ENCODE measurements around the gene SMNDC1.

Gene SMNDC1

DNA sequence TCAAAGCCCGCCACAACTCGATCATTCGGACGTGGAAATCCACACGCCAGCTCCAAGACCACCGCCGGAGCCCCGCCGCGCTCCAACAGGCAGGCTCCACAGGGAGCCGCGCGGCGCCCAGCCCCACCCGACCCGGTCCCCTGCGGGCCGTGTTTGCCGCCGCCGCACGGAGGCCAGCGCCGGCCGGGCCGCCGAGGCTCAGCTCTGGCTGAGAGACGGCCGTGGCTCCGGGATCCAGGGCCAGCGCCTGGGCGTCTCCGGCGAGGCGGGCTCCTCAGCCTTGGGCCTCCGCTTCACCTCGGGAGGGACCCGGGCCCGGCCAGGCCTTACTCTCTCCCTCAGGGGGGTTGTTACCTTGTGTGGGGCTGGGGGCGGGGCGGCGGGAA lies 333 bp downstream of the SMNDC1 start:
- 0 out of 2 replicates have a peak, but pooled peaks cover 9% of the 10 kb centered on the region for H3F3A ChIP-seq (ENCODE audit: control insufficient read depth, insufficient read depth)
- TF ChIP-seq EZH2phosphoT487 (IDR thresholded peaks at IDR 0.05; ENCODE audit: borderline replicate concordance, low read length): no peak
- TF ChIP-seq, protein P1, sequence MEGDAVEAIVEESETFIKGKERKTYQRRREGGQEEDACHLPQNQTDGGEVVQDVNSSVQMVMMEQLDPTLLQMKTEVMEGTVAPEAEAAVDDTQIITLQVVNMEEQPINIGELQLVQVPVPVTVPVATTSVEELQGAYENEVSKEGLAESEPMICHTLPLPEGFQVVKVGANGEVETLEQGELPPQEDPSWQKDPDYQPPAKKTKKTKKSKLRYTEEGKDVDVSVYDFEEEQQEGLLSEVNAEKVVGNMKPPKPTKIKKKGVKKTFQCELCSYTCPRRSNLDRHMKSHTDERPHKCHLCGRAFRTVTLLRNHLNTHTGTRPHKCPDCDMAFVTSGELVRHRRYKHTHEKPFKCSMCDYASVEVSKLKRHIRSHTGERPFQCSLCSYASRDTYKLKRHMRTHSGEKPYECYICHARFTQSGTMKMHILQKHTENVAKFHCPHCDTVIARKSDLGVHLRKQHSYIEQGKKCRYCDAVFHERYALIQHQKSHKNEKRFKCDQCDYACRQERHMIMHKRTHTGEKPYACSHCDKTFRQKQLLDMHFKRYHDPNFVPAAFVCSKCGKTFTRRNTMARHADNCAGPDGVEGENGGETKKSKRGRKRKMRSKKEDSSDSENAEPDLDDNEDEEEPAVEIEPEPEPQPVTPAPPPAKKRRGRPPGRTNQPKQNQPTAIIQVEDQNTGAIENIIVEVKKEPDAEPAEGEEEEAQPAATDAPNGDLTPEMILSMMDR (IDR thresholded peaks at IDR 0.05; ENCODE audit: low read depth, low read length, poor library complexity, severe bottlenecking): no peak
- H3K9me2 ChIP-seq (replicated peaks; ENCODE audit: control insufficient read depth, low read length): no peaks in the 10 kb centered on the region
- H3K9me3 ChIP-seq (ENCODE audit: control insufficient read depth, insufficient read depth, low read length): no peaks in the 10 kb centered on the region
- H3K4me1 ChIP-seq (ENCODE audit: control insufficient read depth, low read length): peaks cover 37% of the 10 kb centered on the region
- 0 out of 2 replicates have a peak, but pooled peaks cover 8% of the 10 kb centered on the region for H4K20me1 ChIP-seq (ENCODE audit: control insufficient read depth, insufficient read depth, low read depth, low read length)
- peak overlapping the region; percentile 62 for H3K4me2 ChIP-seq (ENCODE audit: low read length)
- no peaks in the 10 kb centered on the region for H3K27me3 ChIP-seq (ENCODE audit: control insufficient read depth, low read length)
- peaks cover 49% of the 10 kb centered on the region for H3K36me3 ChIP-seq (ENCODE audit: control insufficient read depth, low read length)
- H3K27ac ChIP-seq (ENCODE audit: low read depth, low read length): peak overlapping the region; percentile 57
- H3K79me2 ChIP-seq (ENCODE audit: control insufficient read depth, low read length): peaks cover 51% of the 10 kb centered on the region
- peak overlapping the region; percentile 78 for H3K4me3 ChIP-seq (ENCODE audit: low read length)

DNA sequence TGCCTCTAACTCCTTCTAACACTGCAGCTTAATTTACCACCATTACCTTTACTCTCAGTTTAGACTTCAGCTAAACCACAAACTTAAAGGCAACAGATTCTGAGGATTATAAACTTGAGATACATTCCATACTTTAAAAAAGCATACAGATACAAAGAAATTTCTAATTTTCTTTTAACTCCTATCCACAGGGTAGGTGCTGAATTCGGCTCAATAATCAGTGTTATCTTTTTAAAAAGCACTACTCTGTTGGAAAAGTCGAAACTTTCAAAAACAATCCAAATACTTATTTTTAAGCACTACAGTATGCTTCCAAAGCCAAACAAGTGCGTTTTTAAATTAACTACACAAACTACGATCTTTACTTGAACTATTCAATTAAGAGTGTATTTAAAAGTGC lies 1.0 kb downstream of the SMNDC1 start:
- H3K4me1 ChIP-seq (ENCODE audit: control insufficient read depth, low read length): peaks cover 35% of the 10 kb centered on the region
- 0 out of 2 replicates have a peak, but pooled peaks cover 8% of the 10 kb centered on the region for H4K20me1 ChIP-seq (ENCODE audit: control insufficient read depth, insufficient read depth, low read depth, low read length)
- peaks cover 58% of the 10 kb centered on the region for H3K79me2 ChIP-seq (ENCODE audit: control insufficient read depth, low read length)

DNA sequence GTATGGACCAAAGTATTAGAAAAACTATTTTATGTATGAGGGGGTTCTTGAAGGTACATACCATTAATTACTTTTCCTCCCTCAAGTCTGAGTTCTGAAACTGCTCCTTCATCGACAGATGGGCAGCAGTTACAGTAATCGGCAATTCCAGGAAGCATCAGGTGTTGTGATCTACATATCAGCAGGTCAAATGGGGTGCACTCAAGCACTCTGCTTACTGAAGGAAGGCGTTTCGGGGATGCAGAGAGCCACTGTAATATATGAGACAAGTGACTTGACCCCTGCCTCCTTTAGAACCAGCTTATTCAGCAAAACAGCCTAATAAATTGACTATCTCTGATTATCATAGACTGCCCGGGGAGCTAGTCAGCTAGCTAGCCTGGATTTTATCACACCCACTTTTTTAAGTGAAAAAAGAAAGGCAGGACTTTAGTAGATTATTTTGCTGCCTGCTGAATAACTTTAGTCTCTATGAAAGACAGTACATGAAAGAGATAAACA lies 4.2 kb downstream of the SMNDC1 start:
- no peak overlapping the region for H3K4me2 ChIP-seq (ENCODE audit: low read length)
- H3K9me2 ChIP-seq (replicated peaks; ENCODE audit: control insufficient read depth, low read length): no peaks in the 10 kb centered on the region
- H3K4me3 ChIP-seq (ENCODE audit: low read length): no peak overlapping the region
- no peaks in the 10 kb centered on the region for H3K27me3 ChIP-seq (ENCODE audit: control insufficient read depth, low read length)
- H3K9me3 ChIP-seq (ENCODE audit: control insufficient read depth, insufficient read depth, low read length): no peaks in the 10 kb centered on the region
- TF ChIP-seq, protein P1 (IDR thresholded peaks at IDR 0.05; ENCODE audit: low read depth, low read length, poor library complexity, severe bottlenecking): no peak
- no peak for TF ChIP-seq EZH2phosphoT487 (IDR thresholded peaks at IDR 0.05; ENCODE audit: borderline replicate concordance, low read length)
- peaks cover 86% of the 10 kb centered on the region for H3K36me3 ChIP-seq (ENCODE audit: control insufficient read depth, low read length)
- 0 out of 2 replicates have a peak, but pooled peaks cover 4% of the 10 kb centered on the region for H3F3A ChIP-seq (ENCODE audit: control insufficient read depth, insufficient read depth)
- H3K4me1 ChIP-seq (ENCODE audit: control insufficient read depth, low read length): peaks cover 24% of the 10 kb centered on the region
- peaks cover 64% of the 10 kb centered on the region for H3K79me2 ChIP-seq (ENCODE audit: control insufficient read depth, low read length)
- no peak overlapping the region for H3K27ac ChIP-seq (ENCODE audit: low read depth, low read length)
- 0 out of 2 replicates have a peak, but pooled peaks cover 8% of the 10 kb centered on the region for H4K20me1 ChIP-seq (ENCODE audit: control insufficient read depth, insufficient read depth, low read depth, low read length)

More for the DNA sequence above, 1.0 kb downstream of the SMNDC1 start:
- H3K9me2 ChIP-seq (replicated peaks; ENCODE audit: control insufficient read depth, low read length): no peaks in the 10 kb centered on the region
- peak overlapping the region; percentile 62 for H3K4me2 ChIP-seq (ENCODE audit: low read length)
- peak overlapping the region; percentile 78 for H3K4me3 ChIP-seq (ENCODE audit: low read length)
- H3K9me3 ChIP-seq (ENCODE audit: control insufficient read depth, insufficient read depth, low read length): no peaks in the 10 kb centered on the region
- H3K36me3 ChIP-seq (ENCODE audit: control insufficient read depth, low read length): peaks cover 56% of the 10 kb centered on the region
- no peaks in the 10 kb centered on the region for H3K27me3 ChIP-seq (ENCODE audit: control insufficient read depth, low read length)
- H3F3A ChIP-seq (ENCODE audit: control insufficient read depth, insufficient read depth): 0 out of 2 replicates have a peak, but pooled peaks cover 9% of the 10 kb centered on the region
- no peak overlapping the region for H3K27ac ChIP-seq (ENCODE audit: low read depth, low read length)
- no peak for TF ChIP-seq EZH2phosphoT487 (IDR thresholded peaks at IDR 0.05; ENCODE audit: borderline replicate concordance, low read length)
- TF ChIP-seq, protein P1 (IDR thresholded peaks at IDR 0.05; ENCODE audit: low read depth, low read length, poor library complexity, severe bottlenecking): no peak
